Naive B cell (primary cell): ENCODE measurements around the gene ZNF462. TPM values are rescaled to one million over a fixed set of nuclear protein-coding genes. Genes with fewer than 3 reads are reported as not detected.
A peak's percentile ranks its signal among the peaks of the same experiment; 100 is the strongest.

Source experiments
- ATAC-seq, 2 donors: fragments of 150-1000 bp; cut with Tn5 transposase; 2 replicates each; pipeline ENCODE4 v1.10.0; 2021; ENCODE audit warnings: low read depth in 2 of 2, mild to moderate bottlenecking in 2 of 2, moderate library complexity in 2 of 2
- DNase-seq: peaks from one replicate; pipeline ENCODE4 v3.0.0; 2022
- H3K27ac Mint-ChIP-seq, 6 donors: one replicate each; pipeline ENCODE4 v1.8.0; 2020 to 2022; ENCODE audit warnings: mild to moderate bottlenecking in 6 of 6, mixed read lengths in 6 of 6, moderate library complexity in 5 of 6, inconsistent platforms in 2 of 6
- H3K27me3 Mint-ChIP-seq, 3 donors: one replicate each; pipeline ENCODE4 v1.8.0; 2021 to 2022; ENCODE audit warnings: mixed read lengths in 3 of 3, mild to moderate bottlenecking in 1 of 3
- H3K36me3 Mint-ChIP-seq, 2 donors: one replicate each; pipeline ENCODE4 v1.8.0; 2020 to 2022; ENCODE audit warnings: mixed read lengths in 2 of 2, inconsistent platforms in 1 of 2, mild to moderate bottlenecking in 1 of 2
- H3K4me1 Mint-ChIP-seq, 3 donors: one replicate each; pipeline ENCODE4 v1.8.0; 2020 to 2022; ENCODE audit warnings: mixed read lengths in 3 of 3, inconsistent platforms in 1 of 3, mild to moderate bottlenecking in 1 of 3, moderate library complexity in 1 of 3
- H3K4me3 Mint-ChIP-seq, 8 donors: one replicate each; pipeline ENCODE4 v1.8.0; 2020 to 2022; ENCODE audit warnings: mild to moderate bottlenecking in 8 of 8, mixed read lengths in 8 of 8, moderate library complexity in 8 of 8, inconsistent platforms in 2 of 8
- H3K9me3 Mint-ChIP-seq, 7 donors: one replicate each; pipeline ENCODE4 v1.8.0; 2020 to 2022; ENCODE audit warnings: mixed read lengths in 7 of 7, mild to moderate bottlenecking in 5 of 7, inconsistent platforms in 2 of 7, moderate library complexity in 1 of 7
- polyA plus RNA-seq, 6 donors: library from polyadenylated mRNA; unstranded; fragments of 300-500 nt; fragmentation: Illumina TruSeq; gene quantifications; one replicate each; pipeline ENCODE4 v1.2.3, GENCODE V29; 2021; ENCODE audit warnings: low read depth in 6 of 6

Gene ZNF462
- polyA plus RNA-seq, 6 donors from 2014 or later = not detected

GRCh38 chr9:106954558-106954957 is 91.6 kb downstream of the ZNF462 start:
- Mint-ChIP-seq H3K9me3 (peaks cover 0 to 8% (median 0%) of the 10 kb centered on the region in 7 donors), H3K36me3 (no peaks in the 10 kb centered on the region), H3K27me3 (peaks cover 0 to 9% (median 4%) of the 10 kb centered on the region in 3 donors), H3K4me3 (no peak overlapping the region), H3K4me1 (no peaks in the 10 kb centered on the region), H3K27ac (no peak overlapping the region)
- no peak for DNase-seq
- ATAC-seq = no peak

GRCh38 chr9:106954974-106955850 is 92.2 kb downstream of the ZNF462 start:
- Mint-ChIP-seq H3K27ac (no peak overlapping the region), H3K9me3 (peaks cover 0 to 8% (median 0%) of the 10 kb centered on the region in 7 donors), H3K27me3 (peaks cover 0 to 9% (median 4%) of the 10 kb centered on the region in 3 donors), H3K4me1 (no peaks in the 10 kb centered on the region), H3K4me3 (no peak overlapping the region), H3K36me3 (no peaks in the 10 kb centered on the region)
- no peak for ATAC-seq
- no peak for DNase-seq

DNA sequence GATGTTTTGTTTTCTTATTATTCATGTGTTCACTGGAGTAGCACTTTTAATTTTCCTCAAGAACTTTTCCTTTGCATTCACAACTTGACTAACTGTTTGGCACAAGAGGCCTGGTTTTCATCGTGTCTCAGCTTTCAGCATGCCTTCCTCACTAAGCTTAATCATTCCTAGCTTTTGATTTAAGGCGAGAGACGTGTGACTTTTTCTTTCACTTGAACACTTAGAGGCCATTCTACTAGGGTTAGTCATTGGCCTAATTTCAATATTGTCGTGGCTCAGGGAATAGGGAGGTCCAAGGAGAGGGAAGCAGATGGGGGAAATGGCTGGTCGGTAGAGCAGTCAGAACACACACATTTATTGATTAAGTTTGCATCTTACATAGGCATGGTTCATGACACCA is 94.0 kb downstream of the ZNF462 start:
- no peak overlapping the region for H3K27ac Mint-ChIP-seq
- H3K27me3 Mint-ChIP-seq = peaks cover 0 to 9% (median 4%) of the 10 kb centered on the region in 3 donors
- H3K4me1 Mint-ChIP-seq = no peaks in the 10 kb centered on the region
- peaks cover 0 to 15% (median 0%) of the 10 kb centered on the region in 7 donors for H3K9me3 Mint-ChIP-seq
- no peak overlapping the region for H3K4me3 Mint-ChIP-seq
- no peaks in the 10 kb centered on the region for H3K36me3 Mint-ChIP-seq
- ATAC-seq = no peak
- no peak for DNase-seq

- Mint-ChIP-seq H3K27me3 (peaks cover 0 to 4% (median 0%) of the 10 kb centered on the region in 3 donors), H3K4me3 (no peak overlapping the region), H3K36me3 (no peaks in the 10 kb centered on the region), H3K27ac (no peak overlapping the region), H3K4me1 (no peaks in the 10 kb centered on the region), H3K9me3 (peaks cover 0 to 7% (median 0%) of the 10 kb centered on the region in 7 donors)
- ATAC-seq (no peak), DNase-seq (no peak)
These were observed 96.1 kb downstream of the ZNF462 start for GRCh38 chr9:106958955-106959657.

DNA sequence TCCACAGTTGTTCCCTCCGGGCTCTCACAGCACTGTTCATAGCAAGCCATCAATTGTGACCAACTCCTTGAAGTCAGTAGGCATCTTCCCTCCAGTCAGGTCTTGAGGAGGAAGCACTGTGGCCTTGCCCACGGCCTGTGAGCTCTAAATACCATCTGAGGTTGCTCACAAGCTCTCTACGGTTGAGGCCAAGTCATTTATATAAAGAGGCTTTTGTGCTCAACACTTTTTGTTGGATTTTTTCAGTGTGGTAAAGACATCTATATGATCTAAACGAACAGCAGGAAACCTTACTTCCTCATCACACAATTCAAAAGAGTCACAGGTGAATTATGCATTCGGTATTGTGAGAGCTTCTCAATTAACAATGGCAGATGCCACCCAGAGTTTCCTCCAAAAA is 97.3 kb downstream of the ZNF462 start:
- ATAC-seq (no peak), DNase-seq (no peak)
- H3K4me1 Mint-ChIP-seq = no peaks in the 10 kb centered on the region
- no peak overlapping the region for H3K4me3 Mint-ChIP-seq
- H3K27ac Mint-ChIP-seq = no peak overlapping the region
- H3K27me3 Mint-ChIP-seq = peaks cover 0 to 7% (median 0%) of the 10 kb centered on the region in 3 donors
- H3K9me3 Mint-ChIP-seq = peaks cover 0 to 7% (median 0%) of the 10 kb centered on the region in 7 donors
- no peaks in the 10 kb centered on the region for H3K36me3 Mint-ChIP-seq

GRCh38 chr9:106961623-106962022 is 98.7 kb downstream of the ZNF462 start:
- peak overlapping the region in 1 of 6 donors; percentile 26 for H3K27ac Mint-ChIP-seq
- DNase-seq (no peak), ATAC-seq (no peak)
- H3K9me3 Mint-ChIP-seq = peaks cover 0 to 7% (median 0%) of the 10 kb centered on the region in 7 donors
- no peaks in the 10 kb centered on the region for H3K36me3 Mint-ChIP-seq
- no peak overlapping the region for H3K4me3 Mint-ChIP-seq
- H3K4me1 Mint-ChIP-seq = no peaks in the 10 kb centered on the region
- peaks cover 0 to 7% (median 0%) of the 10 kb centered on the region in 3 donors for H3K27me3 Mint-ChIP-seq

- Mint-ChIP-seq H3K27me3 (peaks cover 0 to 7% (median 0%) of the 10 kb centered on the region in 3 donors), H3K4me1 (no peaks in the 10 kb centered on the region), H3K27ac (no peak overlapping the region), H3K36me3 (no peaks in the 10 kb centered on the region), H3K9me3 (peaks cover 0 to 7% (median 0%) of the 10 kb centered on the region in 7 donors), H3K4me3 (no peak overlapping the region)
- ATAC-seq (no peak), DNase-seq (no peak)
These were observed 99.2 kb downstream of the ZNF462 start for GRCh38 chr9:106962122-106962521.

- Mint-ChIP-seq H3K9me3 (peaks cover 0 to 7% (median 0%) of the 10 kb centered on the region in 7 donors), H3K4me3 (no peak overlapping the region), H3K27ac (no peak overlapping the region), H3K36me3 (no peaks in the 10 kb centered on the region), H3K4me1 (no peaks in the 10 kb centered on the region), H3K27me3 (peaks cover 0 to 7% (median 0%) of the 10 kb centered on the region in 3 donors)
- no peak for ATAC-seq
- DNase-seq = no peak
These were observed 99.8 kb downstream of the ZNF462 start for GRCh38 chr9:106962615-106963363.

GRCh38 chr9:106963684-106964083 is 100.7 kb downstream of the ZNF462 start:
- H3K4me3 Mint-ChIP-seq = no peak overlapping the region
- peaks cover 0 to 7% (median 0%) of the 10 kb centered on the region in 7 donors for H3K9me3 Mint-ChIP-seq
- no peak for ATAC-seq
- no peaks in the 10 kb centered on the region for H3K4me1 Mint-ChIP-seq
- H3K27me3 Mint-ChIP-seq = peaks cover 0 to 7% (median 0%) of the 10 kb centered on the region in 3 donors
- DNase-seq = no peak
- no peaks in the 10 kb centered on the region for H3K36me3 Mint-ChIP-seq
- H3K27ac Mint-ChIP-seq = no peak overlapping the region

- no peak overlapping the region for H3K27ac Mint-ChIP-seq
These were observed 101.4 kb downstream of the ZNF462 start for GRCh38 chr9:106964329-106964728.

GRCh38 chr9:106964822-106965525 is 102.0 kb downstream of the ZNF462 start:
- Mint-ChIP-seq H3K27ac (peak overlapping the region in 1 of 6 donors; percentile 18), H3K4me3 (no peak overlapping the region), H3K9me3 (peaks cover 0 to 7% (median 0%) of the 10 kb centered on the region in 7 donors), H3K4me1 (no peaks in the 10 kb centered on the region), H3K27me3 (peaks cover 0 to 7% (median 0%) of the 10 kb centered on the region in 3 donors), H3K36me3 (no peaks in the 10 kb centered on the region)
- ATAC-seq (no peak), DNase-seq (no peak)

More at GRCh38 chr9:106964329-106964728, 101.4 kb downstream of the ZNF462 start:
- DNase-seq (no peak), ATAC-seq (no peak)
- H3K4me1 Mint-ChIP-seq = no peaks in the 10 kb centered on the region
- H3K9me3 Mint-ChIP-seq = peaks cover 0 to 7% (median 0%) of the 10 kb centered on the region in 7 donors
- no peaks in the 10 kb centered on the region for H3K36me3 Mint-ChIP-seq
- peaks cover 0 to 7% (median 0%) of the 10 kb centered on the region in 3 donors for H3K27me3 Mint-ChIP-seq
- H3K4me3 Mint-ChIP-seq = no peak overlapping the region

GRCh38 chr9:106966481-106966880 is 103.5 kb downstream of the ZNF462 start:
- DNase-seq = no peak

More at GRCh38 chr9:106966481-106966880, 103.5 kb downstream of the ZNF462 start:
- H3K27me3 Mint-ChIP-seq = peaks cover 0 to 7% (median 0%) of the 10 kb centered on the region in 3 donors
- no peak for ATAC-seq
- H3K9me3 Mint-ChIP-seq = peaks cover 0 to 6% (median 0%) of the 10 kb centered on the region in 7 donors
- no peak overlapping the region for H3K4me3 Mint-ChIP-seq
- H3K4me1 Mint-ChIP-seq = no peaks in the 10 kb centered on the region
- no peaks in the 10 kb centered on the region for H3K36me3 Mint-ChIP-seq
- H3K27ac Mint-ChIP-seq = no peak overlapping the region
